Left ventricle myocardium superior (tissue), 1 donor: ENCODE measurements around the gene TRIM49. TPM values are rescaled to one million over a fixed set of nuclear protein-coding genes. Genes with fewer than 3 reads are reported as not detected.
"Not testable (repeated sequence)": the region's sequence is repeated elsewhere in the genome, so short reads cannot be mapped to it uniquely, and the experiment has no call there.

ENCODE experiments used
- ATAC-seq: fragments of 200-7000 bp; cut with Tn5 transposase; one replicate; pipeline ENCODE4 v1.9.1; 2020; ENCODE audit warnings: mild to moderate bottlenecking, moderate library complexity
- DNase-seq: peaks from one replicate; pipeline ENCODE4 v3.0.0-alpha.2; 2020
- intact Hi-C: fragments of 100-400 bp; cut with micrococcal nuclease; formaldehyde crosslinking; loops from one replicate; pipeline ENCODE4 v1.11.0; 2022
- long read RNA-seq: library from polyadenylated mRNA; unstranded; transcript quantifications from one replicate; pipeline ENCODE4 v2.0.0, GENCODE V29; 2021
- total RNA-seq: library from RNA; stranded (reverse); fragmentation: NEBNext Ultra II Directional; extraction: Animal tissue kit (Norgen Biotek cat#: 25700); gene quantifications from one replicate; pipeline ENCODE4 v1.2.1, GENCODE V29; 2021
- donor health status: DM: no; HTN: yes; CAD: no; lungs with severe emphysema.

The TRIM49 gene, protein sequence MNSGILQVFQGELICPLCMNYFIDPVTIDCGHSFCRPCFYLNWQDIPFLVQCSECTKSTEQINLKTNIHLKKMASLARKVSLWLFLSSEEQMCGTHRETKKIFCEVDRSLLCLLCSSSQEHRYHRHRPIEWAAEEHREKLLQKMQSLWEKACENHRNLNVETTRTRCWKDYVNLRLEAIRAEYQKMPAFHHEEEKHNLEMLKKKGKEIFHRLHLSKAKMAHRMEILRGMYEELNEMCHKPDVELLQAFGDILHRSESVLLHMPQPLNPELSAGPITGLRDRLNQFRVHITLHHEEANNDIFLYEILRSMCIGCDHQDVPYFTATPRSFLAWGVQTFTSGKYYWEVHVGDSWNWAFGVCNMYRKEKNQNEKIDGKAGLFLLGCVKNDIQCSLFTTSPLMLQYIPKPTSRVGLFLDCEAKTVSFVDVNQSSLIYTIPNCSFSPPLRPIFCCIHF
- total RNA-seq, result not detected
- long read RNA-seq, result 0 reads

DNA sequence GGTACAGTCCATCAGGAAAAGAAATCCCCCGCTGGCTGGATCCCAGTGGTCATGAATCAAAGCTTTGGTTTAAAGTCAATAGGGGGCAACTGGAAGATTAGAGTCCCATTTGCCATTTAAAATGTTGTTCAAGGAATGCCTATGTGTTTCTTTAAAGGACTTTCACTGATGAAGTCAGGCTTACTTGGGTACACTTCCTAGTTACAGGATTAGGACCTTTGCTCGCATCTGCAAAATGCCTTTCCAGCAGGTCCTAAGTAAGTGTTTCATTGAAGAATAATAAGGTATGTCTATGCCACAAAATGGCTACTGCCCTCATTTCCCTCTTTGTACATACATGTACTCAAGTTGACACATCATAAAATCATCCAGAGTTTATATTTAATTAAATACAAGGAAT, at the start of gene TRIM49:
TSS of gene TRIM49 (minus strand) at position 101 of the 400 bp plus-strand sequence. CDS start 4,106 bp downstream, outside the sequence.
- ATAC-seq, intact Hi-C loops, DNase-seq: not testable (repeated sequence)

DNA sequence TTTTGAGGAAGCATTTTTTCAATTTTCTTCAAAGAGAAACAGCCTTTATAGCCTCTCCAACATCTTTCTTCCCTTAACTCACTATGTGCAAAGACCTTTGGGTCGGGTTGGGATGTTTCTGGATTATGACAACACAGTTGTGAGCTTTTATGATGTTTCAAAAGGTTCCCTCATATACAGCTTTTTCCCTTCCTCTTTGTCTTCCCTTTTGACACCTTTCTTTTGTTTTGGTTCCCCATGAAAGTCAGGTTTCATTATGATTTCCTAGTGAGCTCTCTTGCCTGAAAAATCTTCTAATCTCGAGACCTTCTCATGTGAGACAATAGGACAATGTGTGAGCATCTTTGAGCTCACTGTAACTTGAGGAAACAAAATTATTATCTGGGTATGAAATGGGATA, 18.3 kb upstream of the TRIM49 start:
- DNase-seq, ATAC-seq, intact Hi-C loops: not testable (repeated sequence)

DNA sequence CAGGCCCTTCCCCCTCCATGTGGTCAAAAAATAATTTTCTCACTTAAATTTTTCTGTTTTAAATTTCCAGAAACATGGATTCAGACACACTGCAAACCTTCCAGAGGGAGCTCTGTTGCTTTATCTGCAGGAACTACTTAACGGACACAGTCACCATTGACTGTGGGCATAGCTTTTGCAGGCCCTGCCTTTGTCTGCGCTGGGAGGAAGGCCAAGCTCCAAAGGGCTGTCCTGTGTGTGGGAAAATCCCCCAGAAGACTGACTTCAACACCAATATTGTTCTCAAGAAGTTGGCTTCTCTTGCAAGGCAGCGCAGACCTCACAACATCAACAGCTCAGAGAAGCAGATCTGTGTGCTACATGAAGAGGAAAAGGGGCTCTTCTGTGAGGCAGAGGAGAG, 11.6 kb upstream of the TRIM49 start:
- DNase-seq, ATAC-seq, intact Hi-C loops: not testable (repeated sequence)

DNA sequence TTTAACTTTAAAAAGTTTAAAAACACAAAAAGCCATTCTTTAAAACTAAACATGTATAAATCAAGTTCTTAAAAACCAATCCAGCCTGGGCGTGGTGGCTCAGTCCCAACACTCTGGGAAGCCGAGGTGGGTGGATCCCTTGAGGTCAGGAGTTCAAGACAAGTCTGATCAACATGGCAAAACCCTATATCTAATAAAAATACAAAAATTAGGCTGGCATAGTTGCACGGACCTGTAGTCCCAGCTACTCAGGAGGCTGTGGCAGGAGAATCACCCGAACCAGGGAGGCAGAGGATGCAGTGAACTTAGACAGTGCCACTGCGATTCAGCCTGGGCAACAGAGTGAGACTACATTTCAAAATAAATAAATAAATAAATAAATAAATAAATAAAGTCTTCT, 5.2 kb upstream of the TRIM49 start:
- intact Hi-C loops, DNase-seq, ATAC-seq: not testable (repeated sequence)

DNA sequence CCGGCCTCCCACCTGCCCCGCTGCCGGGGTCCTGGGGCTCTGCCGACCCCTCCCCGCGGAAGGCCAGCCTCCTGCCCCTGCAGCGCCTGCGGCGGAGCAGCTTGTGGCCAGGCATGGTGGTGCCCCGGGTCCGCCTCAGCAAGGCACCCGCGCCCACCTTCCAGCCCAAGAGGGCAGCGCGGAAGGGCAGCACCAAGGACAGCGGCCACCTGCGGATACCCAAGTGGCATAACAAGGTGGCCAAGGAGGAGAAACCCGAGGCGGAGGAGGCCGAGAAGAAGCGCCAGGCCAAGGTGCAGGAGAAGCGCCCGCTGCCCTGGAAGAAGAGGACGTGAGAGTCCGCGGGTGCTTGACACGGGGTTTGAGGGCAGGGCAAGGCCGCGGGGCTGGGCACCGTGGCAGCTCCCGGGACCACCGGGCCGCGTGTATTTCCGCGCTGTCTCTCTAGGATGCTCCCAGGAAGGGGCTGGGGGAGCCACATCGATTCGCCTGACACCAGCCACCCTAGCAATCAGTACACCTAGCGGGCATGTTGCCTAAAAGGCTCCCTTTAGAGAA, 20.8 kb downstream of the TRIM49 start:
- DNase-seq, ATAC-seq, intact Hi-C loops: not testable (repeated sequence)

DNA sequence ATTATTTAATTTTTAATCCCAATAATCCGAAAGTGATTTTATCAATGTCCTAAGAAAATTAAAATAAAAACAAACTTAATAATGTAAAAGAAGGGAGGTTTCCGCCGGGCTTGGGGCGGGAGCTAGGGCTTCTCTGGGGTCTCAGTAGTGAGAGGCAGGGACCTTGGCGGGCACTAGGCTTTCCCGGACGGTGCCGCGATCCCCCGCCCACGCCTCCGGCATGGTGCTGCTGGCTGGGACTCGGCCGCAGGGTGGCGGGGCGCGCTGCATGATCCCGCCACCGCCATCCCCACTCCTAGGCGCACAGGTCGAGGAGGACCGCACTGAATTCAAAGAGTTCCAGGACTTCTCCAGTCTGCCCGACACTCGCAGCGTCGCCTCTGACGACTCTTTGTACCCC, 22.6 kb downstream of the TRIM49 start:
- DNase-seq, intact Hi-C loops, ATAC-seq: not testable (repeated sequence)

DNA sequence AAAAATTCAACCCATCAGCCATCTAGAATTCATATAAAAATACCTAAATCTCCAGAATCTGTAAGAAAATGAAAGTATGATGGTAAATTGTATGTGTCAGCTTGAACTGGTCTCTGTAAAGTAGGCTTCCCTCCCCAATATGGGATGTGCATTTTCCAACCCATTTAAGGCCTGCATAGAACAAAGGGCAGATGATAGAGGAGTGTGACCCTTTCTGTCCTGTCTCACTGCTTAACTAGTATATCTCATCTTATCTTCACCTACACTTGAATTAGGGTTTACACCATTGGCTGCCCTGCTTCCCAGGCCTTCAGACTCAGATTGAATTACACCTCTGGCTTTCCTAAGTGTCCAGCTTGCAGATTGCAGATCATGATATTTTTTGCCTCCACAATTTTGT, 57.6 kb downstream of the TRIM49 start:
- intact Hi-C loops, ATAC-seq, DNase-seq: not testable (repeated sequence)

Other genes with a start within 250 kb of the TRIM49 start
- not detected for gene TRIM77, start 98.3 kb downstream of the TRIM49 start, total RNA-seq
- gene TRIM64B, start 69.9 kb upstream of the TRIM49 start, total RNA-seq, result not detected
- gene TRIM49D1, start 113.7 kb upstream of the TRIM49 start, total RNA-seq, result not detected
- gene TRIM49D2, start 115.5 kb upstream of the TRIM49 start, total RNA-seq, result not detected
- not detected for gene TRIM64, start 157.5 kb upstream of the TRIM49 start, total RNA-seq
- not detected for gene TRIM49C, start 222.5 kb upstream of the TRIM49 start, total RNA-seq